DOHH2 (cell line): ENCODE measurements around the gene KNDC1.

ENCODE experiments used
- H3F3A ChIP-seq: fragments of 200-600 bp; sonication (generic), shearing (Covaris generic); 2 replicates; pipeline ENCODE4 v1.6.0; 2016; ENCODE audit warnings: antibody characterized with exemption, mild to moderate bottlenecking; ENCODE audit not compliant: control insufficient read depth, insufficient read depth
- H3K27ac ChIP-seq: fragments of 200-600 bp; sonication (generic); 2 replicates; pipeline ENCODE4 v1.5.1; 2014; ENCODE audit warnings: low read depth, mild to moderate bottlenecking, low read length, moderate library complexity
- H3K27me3 ChIP-seq: fragments of 200-600 bp; sonication (generic); 2 replicates; pipeline ENCODE4 v1.6.1; 2014; ENCODE audit warnings: mild to moderate bottlenecking, low read length, mixed read lengths; ENCODE audit not compliant: control insufficient read depth
- H3K36me3 ChIP-seq: fragments of 200-600 bp; sonication (generic); 2 replicates; pipeline ENCODE4 v1.6.1; 2014; ENCODE audit warnings: mild to moderate bottlenecking, low read length, moderate library complexity, mixed read lengths; ENCODE audit not compliant: control insufficient read depth
- H3K4me1 ChIP-seq: fragments of 200-600 bp; sonication (generic); 2 replicates; pipeline ENCODE4 v1.6.1; 2014; ENCODE audit warnings: mild to moderate bottlenecking, low read length, mixed read lengths; ENCODE audit not compliant: control insufficient read depth
- H3K4me2 ChIP-seq: fragments of 200-600 bp; sonication (generic); 2 replicates; pipeline ENCODE4 v1.6.0; 2014; ENCODE audit warnings: mild to moderate bottlenecking, low read length, moderate library complexity
- H3K4me3 ChIP-seq: fragments of 200-600 bp; sonication (generic); 2 replicates; pipeline ENCODE4 v1.5.1; 2014; ENCODE audit warnings: mild to moderate bottlenecking, low read length, mixed read lengths
- H3K79me2 ChIP-seq: fragments of 200-600 bp; sonication (generic); 2 replicates; pipeline ENCODE4 v1.6.1; 2014; ENCODE audit warnings: mild to moderate bottlenecking, low read length, mixed read lengths; ENCODE audit not compliant: control insufficient read depth
- H3K9me2 ChIP-seq: fragments of 200-600 bp; sonication (generic); replicated peaks from 2 replicates; pipeline ENCODE4 v1.6.1; 2014; ENCODE audit warnings: mild to moderate bottlenecking, low read length, mixed read lengths; ENCODE audit not compliant: control insufficient read depth
- H3K9me3 ChIP-seq: fragments of 200-600 bp; sonication (generic); 2 replicates; pipeline ENCODE4 v1.6.1; 2014; ENCODE audit warnings: antibody characterized with exemption, low read length, mixed read lengths; ENCODE audit not compliant: control insufficient read depth, insufficient read depth
- H4K20me1 ChIP-seq: fragments of 200-600 bp; sonication (generic); 2 replicates; pipeline ENCODE4 v1.6.0; 2014; ENCODE audit warnings: low read depth, mild to moderate bottlenecking, antibody characterized with exemption, low read length, moderate library complexity; ENCODE audit not compliant: control insufficient read depth, insufficient read depth
- EZH2phosphoT487 ChIP-seq: fragments of 200-600 bp; sonication (generic); IDR thresholded peaks from 2 replicates; pipeline ENCODE4 v1.6.1; 2017; ENCODE audit warnings: borderline replicate concordance, mild to moderate bottlenecking, antibody characterized with exemption, low read length, moderate library complexity, mixed read lengths
- TF ChIP-seq, protein P1 (sequence below): fragments of 200-600 bp; sonication (generic); IDR thresholded peaks from one replicate; pipeline ENCODE4 v1.5.1; 2014; ENCODE audit warnings: antibody characterized with exemption, mild to moderate bottlenecking, low read depth, low read length; ENCODE audit not compliant: poor library complexity, severe bottlenecking

KNDC1 gene

DNA sequence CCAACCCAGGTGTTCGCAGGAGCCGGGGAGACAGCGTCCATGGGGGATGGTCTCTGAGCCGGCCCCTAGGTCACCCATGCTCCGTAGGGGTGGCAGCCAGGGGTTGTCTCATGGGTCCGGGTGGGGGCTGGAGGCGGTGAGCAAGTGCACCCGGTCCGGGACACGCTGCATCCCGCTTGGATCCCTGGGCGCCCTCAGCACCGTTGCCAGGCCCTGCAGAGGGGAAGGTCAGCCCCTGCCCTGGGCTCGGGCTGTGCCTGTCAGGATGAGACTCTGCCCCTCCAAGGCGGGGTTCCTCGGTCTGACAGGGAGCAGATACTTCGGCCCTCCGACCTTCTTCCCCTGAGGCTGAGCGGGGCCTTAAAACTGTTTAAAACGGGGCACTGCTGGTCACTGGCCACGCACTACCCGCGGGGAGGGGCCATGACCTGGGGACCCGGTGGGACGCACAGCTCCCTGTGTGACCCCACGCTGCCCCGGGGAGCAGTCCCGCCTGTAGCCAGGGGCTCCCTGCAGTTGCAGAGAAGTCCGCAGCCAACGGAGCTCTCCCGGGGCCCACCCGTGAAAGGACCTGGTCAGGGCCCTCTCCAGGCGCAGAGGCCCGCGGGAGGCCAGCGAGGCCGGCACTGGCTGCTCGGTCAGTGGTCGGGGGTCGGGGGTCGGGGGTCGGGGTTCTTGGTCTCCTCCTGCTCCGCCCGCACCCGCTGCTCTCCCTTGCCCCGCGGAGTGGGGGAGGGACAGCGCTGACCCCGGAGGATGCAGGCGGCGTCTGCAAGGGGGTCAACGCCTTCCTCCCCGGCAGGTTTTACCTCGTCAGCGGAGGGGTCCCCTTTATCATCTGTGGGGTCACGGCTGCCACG, 33.4 kb upstream of the KNDC1 start:
- no peak overlapping the region for H3K4me3 ChIP-seq
- no peaks in the 10 kb centered on the region for H3K9me2 ChIP-seq
- no peaks in the 10 kb centered on the region for H4K20me1 ChIP-seq
- H3K9me3 ChIP-seq: peaks cover 37% of the 10 kb centered on the region; the same call in 1 of the 2 replicates
- no peaks in the 10 kb centered on the region for H3K79me2 ChIP-seq
- H3F3A ChIP-seq: no peaks in the 10 kb centered on the region
- no peak overlapping the region for H3K4me2 ChIP-seq
- TF ChIP-seq EZH2phosphoT487: no peak
- TF ChIP-seq, protein P1, sequence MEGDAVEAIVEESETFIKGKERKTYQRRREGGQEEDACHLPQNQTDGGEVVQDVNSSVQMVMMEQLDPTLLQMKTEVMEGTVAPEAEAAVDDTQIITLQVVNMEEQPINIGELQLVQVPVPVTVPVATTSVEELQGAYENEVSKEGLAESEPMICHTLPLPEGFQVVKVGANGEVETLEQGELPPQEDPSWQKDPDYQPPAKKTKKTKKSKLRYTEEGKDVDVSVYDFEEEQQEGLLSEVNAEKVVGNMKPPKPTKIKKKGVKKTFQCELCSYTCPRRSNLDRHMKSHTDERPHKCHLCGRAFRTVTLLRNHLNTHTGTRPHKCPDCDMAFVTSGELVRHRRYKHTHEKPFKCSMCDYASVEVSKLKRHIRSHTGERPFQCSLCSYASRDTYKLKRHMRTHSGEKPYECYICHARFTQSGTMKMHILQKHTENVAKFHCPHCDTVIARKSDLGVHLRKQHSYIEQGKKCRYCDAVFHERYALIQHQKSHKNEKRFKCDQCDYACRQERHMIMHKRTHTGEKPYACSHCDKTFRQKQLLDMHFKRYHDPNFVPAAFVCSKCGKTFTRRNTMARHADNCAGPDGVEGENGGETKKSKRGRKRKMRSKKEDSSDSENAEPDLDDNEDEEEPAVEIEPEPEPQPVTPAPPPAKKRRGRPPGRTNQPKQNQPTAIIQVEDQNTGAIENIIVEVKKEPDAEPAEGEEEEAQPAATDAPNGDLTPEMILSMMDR: no peak
- H3K4me1 ChIP-seq: no peaks in the 10 kb centered on the region
- no peaks in the 10 kb centered on the region for H3K27me3 ChIP-seq
- no peaks in the 10 kb centered on the region for H3K36me3 ChIP-seq
- H3K27ac ChIP-seq: no peak overlapping the region

DNA sequence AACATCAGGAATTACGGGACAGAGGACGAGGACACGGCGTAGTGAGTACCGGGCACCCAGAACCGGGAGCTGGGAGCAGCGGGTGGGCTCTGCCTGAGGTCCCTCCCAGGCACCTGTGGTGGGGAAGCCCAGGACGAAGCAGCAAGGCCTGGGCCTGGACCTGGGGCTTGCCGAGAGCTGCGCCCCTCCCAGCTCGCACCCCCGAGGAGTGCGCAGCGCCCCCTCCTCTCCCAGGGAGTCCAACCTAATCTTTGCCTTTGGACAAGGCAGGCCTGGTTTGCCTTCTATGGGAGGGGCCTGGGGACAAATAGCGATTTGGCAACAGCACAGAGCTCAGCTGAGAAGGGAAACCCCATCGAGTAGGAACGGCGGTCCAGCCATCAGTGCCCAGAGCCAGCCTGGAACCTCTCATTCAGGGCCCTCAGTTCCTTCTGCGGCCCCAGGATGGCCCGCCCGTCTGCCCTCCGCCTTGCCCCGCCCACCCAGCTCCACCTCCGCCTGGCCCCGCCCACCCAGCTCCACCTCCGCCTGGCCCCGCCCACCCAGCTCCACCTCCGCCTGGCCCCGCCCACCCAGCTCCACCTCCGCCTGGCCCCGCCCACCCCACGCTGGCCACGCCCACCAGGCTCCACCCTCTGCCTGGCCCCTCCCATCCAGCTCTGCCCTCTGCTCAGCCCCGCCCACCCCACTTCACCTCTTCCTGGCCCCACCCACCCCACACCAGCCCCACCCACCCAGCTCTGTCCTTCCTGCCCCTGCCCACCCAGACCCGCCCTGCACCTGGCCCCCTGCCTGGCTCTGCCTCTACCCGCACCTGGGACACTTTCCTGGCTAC, 32.5 kb upstream of the KNDC1 start:
- Histone ChIP-seq H3K9me3 (peaks cover 31% of the 10 kb centered on the region; the same call in 1 of the 2 replicates), H3K79me2 (no peaks in the 10 kb centered on the region), H3F3A (no peaks in the 10 kb centered on the region), H3K4me2 (no peak overlapping the region), H3K4me3 (no peak overlapping the region), H3K4me1 (no peaks in the 10 kb centered on the region), H4K20me1 (no peaks in the 10 kb centered on the region), H3K9me2 (no peaks in the 10 kb centered on the region), H3K36me3 (no peaks in the 10 kb centered on the region), H3K27me3 (no peaks in the 10 kb centered on the region), H3K27ac (no peak overlapping the region)
- no peak for TF ChIP-seq EZH2phosphoT487
- TF ChIP-seq, protein P1: no peak

DNA sequence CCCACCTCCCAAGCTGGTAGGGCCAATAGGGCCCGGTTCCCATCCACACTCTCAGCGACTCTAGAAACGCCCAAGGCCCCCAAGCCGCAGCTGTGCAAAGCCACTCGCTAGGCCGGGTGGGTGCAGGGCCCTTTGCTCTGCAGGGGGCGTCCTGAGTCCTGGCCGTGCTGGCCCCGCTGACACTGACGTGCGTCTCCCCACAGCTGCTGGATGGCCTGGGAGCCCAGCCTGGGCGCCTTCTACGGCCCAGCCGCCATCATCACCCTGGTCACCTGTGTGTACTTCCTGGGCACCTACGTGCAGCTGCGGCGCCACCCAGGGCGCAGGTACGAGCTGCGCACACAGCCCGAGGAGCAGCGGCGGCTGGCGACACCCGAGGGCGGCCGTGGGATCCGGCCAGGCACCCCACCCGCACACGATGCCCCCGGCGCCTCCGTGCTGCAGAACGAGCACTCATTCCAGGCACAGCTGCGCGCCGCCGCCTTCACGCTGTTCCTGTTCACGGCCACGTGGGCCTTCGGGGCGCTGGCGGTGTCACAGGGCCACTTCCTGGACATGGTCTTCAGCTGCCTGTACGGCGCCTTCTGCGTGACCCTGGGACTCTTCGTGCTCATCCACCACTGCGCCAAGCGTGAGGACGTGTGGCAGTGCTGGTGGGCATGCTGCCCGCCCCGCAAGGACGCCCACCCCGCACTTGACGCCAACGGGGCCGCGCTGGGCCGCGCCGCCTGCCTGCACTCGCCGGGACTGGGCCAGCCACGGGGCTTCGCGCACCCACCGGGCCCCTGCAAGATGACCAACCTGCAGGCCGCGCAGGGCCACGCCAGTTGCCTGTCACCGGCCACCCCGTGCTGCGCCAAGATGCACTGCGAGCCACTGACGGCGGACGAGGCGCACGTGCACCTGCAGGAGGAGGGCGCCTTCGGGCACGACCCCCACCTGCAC, 31.6 kb upstream of the KNDC1 start:
- Histone ChIP-seq H3K27ac (no peak overlapping the region), H3K79me2 (no peaks in the 10 kb centered on the region), H3K4me1 (no peaks in the 10 kb centered on the region), H3F3A (no peaks in the 10 kb centered on the region), H3K9me2 (no peaks in the 10 kb centered on the region), H3K4me2 (no peak overlapping the region), H4K20me1 (no peaks in the 10 kb centered on the region), H3K27me3 (no peaks in the 10 kb centered on the region), H3K9me3 (peaks cover 31% of the 10 kb centered on the region; the same call in 1 of the 2 replicates), H3K4me3 (no peak overlapping the region), H3K36me3 (no peaks in the 10 kb centered on the region)
- TF ChIP-seq, protein P1: no peak
- TF ChIP-seq EZH2phosphoT487: no peak
